Activated T-cell treated with anti-CD3 and anti-CD28 coated beads for 24 hours (primary cell): ENCODE data around the gene ZDHHC12.

Experiments
- DNase-seq: peaks from one replicate; pipeline ENCODE4 v3.0.0-alpha.2; 2020; ENCODE audit warnings: low read depth

The ZDHHC12 gene

GRCh38 chr9:128729766-128730517, 6.0 kb upstream of the ZDHHC12 start:
- no peak for DNase-seq

- no peak for DNase-seq
Measured at GRCh38 chr9:128729302-128729701, 5.4 kb upstream of the ZDHHC12 start.

- DNase-seq, result no peak
Measured at GRCh38 chr9:128728298-128728697, 4.4 kb upstream of the ZDHHC12 start.

GRCh38 chr9:128727640-128728248, 3.8 kb upstream of the ZDHHC12 start:
- no peak for DNase-seq

- no peak for DNase-seq
Measured at GRCh38 chr9:128724744-128725211, 851 bp upstream of the ZDHHC12 start.

GRCh38 chr9:128723352-128723865, 518 bp downstream of the ZDHHC12 start:
- no peak for DNase-seq

- DNase-seq, result no peak
Measured at GRCh38 chr9:128722380-128723351, 1.3 kb downstream of the ZDHHC12 start.

GRCh38 chr9:128721487-128722010, 2.4 kb downstream of the ZDHHC12 start:
- no peak for DNase-seq

GRCh38 chr9:128720841-128721486, 3.0 kb downstream of the ZDHHC12 start:
- DNase-seq, result no peak

GRCh38 chr9:128719919-128720605, 3.9 kb downstream of the ZDHHC12 start:
- no peak for DNase-seq

GRCh38 chr9:128718475-128718874, 5.5 kb downstream of the ZDHHC12 start:
- no peak for DNase-seq

- DNase-seq, result no peak
Measured at GRCh38 chr9:128718047-128718446, 5.9 kb downstream of the ZDHHC12 start.

GRCh38 chr9:128716581-128717254, 7.2 kb downstream of the ZDHHC12 start:
- no peak for DNase-seq

- DNase-seq, result no peak
Measured at GRCh38 chr9:128715436-128715750, 8.5 kb downstream of the ZDHHC12 start.

GRCh38 chr9:128714586-128715435, 9.1 kb downstream of the ZDHHC12 start:
- no peak for DNase-seq

- no peak for DNase-seq
Measured at GRCh38 chr9:128713941-128714573, 9.9 kb downstream of the ZDHHC12 start.

GRCh38 chr9:128713411-128713780, 10.5 kb downstream of the ZDHHC12 start:
- no peak for DNase-seq

GRCh38 chr9:128712451-128713410, 11.2 kb downstream of the ZDHHC12 start:
- no peak for DNase-seq
